Measurements from ENCODE around the gene DDA1. TPM values are rescaled to one million over a fixed set of nuclear protein-coding genes. Genes with fewer than 3 reads are reported as not detected.
A peak's percentile ranks its signal among the peaks of the same experiment; 100 is the strongest.

Gene DDA1
- total RNA-seq, 1 donor: 11.6 TPM

GRCh38 chr19:17296273-17296672 is 13.1 kb upstream of the DDA1 start:
- DNase-seq (ENCODE audit: insufficient read length, low spot score, missing footprints): peak; percentile 92
- H3K4me1 ChIP-seq (ENCODE audit: insufficient read depth, low read length): peaks cover 6% of the 10 kb centered on the region
- H3K36me3 ChIP-seq (ENCODE audit: insufficient read depth, low read length): no peaks in the 10 kb centered on the region
- H2AFZ ChIP-seq (ENCODE audit: low read length): no peak overlapping the region
- no peaks in the 10 kb centered on the region for H3K9me3 ChIP-seq (ENCODE audit: low read depth, low read length)
- H3K4me3 ChIP-seq (ENCODE audit: insufficient read depth, low read length): no peak overlapping the region
- no peaks in the 10 kb centered on the region for H3K79me2 ChIP-seq (ENCODE audit: insufficient read depth, low read length)
- H3K27me3 ChIP-seq (ENCODE audit: insufficient read depth, low read length): no peaks in the 10 kb centered on the region
- H3K27ac ChIP-seq (ENCODE audit: low read depth, low read length): no peak overlapping the region
- TF ChIP-seq, protein P1, sequence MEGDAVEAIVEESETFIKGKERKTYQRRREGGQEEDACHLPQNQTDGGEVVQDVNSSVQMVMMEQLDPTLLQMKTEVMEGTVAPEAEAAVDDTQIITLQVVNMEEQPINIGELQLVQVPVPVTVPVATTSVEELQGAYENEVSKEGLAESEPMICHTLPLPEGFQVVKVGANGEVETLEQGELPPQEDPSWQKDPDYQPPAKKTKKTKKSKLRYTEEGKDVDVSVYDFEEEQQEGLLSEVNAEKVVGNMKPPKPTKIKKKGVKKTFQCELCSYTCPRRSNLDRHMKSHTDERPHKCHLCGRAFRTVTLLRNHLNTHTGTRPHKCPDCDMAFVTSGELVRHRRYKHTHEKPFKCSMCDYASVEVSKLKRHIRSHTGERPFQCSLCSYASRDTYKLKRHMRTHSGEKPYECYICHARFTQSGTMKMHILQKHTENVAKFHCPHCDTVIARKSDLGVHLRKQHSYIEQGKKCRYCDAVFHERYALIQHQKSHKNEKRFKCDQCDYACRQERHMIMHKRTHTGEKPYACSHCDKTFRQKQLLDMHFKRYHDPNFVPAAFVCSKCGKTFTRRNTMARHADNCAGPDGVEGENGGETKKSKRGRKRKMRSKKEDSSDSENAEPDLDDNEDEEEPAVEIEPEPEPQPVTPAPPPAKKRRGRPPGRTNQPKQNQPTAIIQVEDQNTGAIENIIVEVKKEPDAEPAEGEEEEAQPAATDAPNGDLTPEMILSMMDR (IDR thresholded peaks at IDR 0.05; ENCODE audit: extremely low read depth, low read depth, low read length): peak; percentile 30
- H3K4me2 ChIP-seq (ENCODE audit: insufficient read depth, low read length): no peak overlapping the region
- no peaks in the 10 kb centered on the region for H4K20me1 ChIP-seq (ENCODE audit: insufficient read depth, low read length)

DNA sequence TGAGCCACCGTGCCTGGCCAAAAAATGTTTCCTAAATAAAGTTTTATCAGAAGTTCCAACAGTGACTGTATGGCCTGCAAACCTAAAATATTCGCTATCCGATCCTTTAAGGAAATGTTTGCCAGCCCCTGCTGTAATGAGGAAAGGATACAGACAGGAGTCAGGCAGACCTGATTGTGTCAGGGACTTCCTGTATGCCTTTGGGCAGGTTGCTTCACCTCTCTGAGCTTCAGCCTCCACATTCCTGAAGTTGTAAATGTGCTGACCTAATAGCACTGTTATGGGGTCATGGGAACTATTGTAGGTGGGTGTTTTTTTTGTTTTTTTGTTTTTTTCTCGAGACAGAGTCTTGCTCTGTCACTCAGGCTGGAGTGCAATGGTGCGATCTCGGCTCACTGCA is 12.4 kb upstream of the DDA1 start:
- no peak for DNase-seq (ENCODE audit: insufficient read length, low spot score, missing footprints)
- H3K4me3 ChIP-seq (ENCODE audit: insufficient read depth, low read length): no peak overlapping the region
- H3K9me3 ChIP-seq (ENCODE audit: low read depth, low read length): no peaks in the 10 kb centered on the region
- H3K79me2 ChIP-seq (ENCODE audit: insufficient read depth, low read length): no peaks in the 10 kb centered on the region
- H3K27ac ChIP-seq (ENCODE audit: low read depth, low read length): no peak overlapping the region
- TF ChIP-seq, protein P1 (IDR thresholded peaks at IDR 0.05; ENCODE audit: extremely low read depth, low read depth, low read length): no peak
- no peak overlapping the region for H3K4me2 ChIP-seq (ENCODE audit: insufficient read depth, low read length)
- no peaks in the 10 kb centered on the region for H3K27me3 ChIP-seq (ENCODE audit: insufficient read depth, low read length)
- H3K4me1 ChIP-seq (ENCODE audit: insufficient read depth, low read length): peaks cover 6% of the 10 kb centered on the region
- no peaks in the 10 kb centered on the region for H3K36me3 ChIP-seq (ENCODE audit: insufficient read depth, low read length)
- H2AFZ ChIP-seq (ENCODE audit: low read length): no peak overlapping the region
- no peaks in the 10 kb centered on the region for H4K20me1 ChIP-seq (ENCODE audit: insufficient read depth, low read length)

GRCh38 chr19:17300992-17301619 is 8.3 kb upstream of the DDA1 start:
- peaks cover 29% of the 10 kb centered on the region for H3K4me1 ChIP-seq (ENCODE audit: insufficient read depth, low read length)
- H3K27me3 ChIP-seq (ENCODE audit: insufficient read depth, low read length): no peaks in the 10 kb centered on the region
- H3K9me3 ChIP-seq (ENCODE audit: low read depth, low read length): no peaks in the 10 kb centered on the region
- no peak overlapping the region for H3K27ac ChIP-seq (ENCODE audit: low read depth, low read length)
- H3K4me3 ChIP-seq (ENCODE audit: insufficient read depth, low read length): no peak overlapping the region
- DNase-seq (ENCODE audit: insufficient read length, low spot score, missing footprints): no peak
- no peak overlapping the region for H2AFZ ChIP-seq (ENCODE audit: low read length)
- TF ChIP-seq, protein P1 (IDR thresholded peaks at IDR 0.05; ENCODE audit: extremely low read depth, low read depth, low read length): no peak
- H3K4me2 ChIP-seq (ENCODE audit: insufficient read depth, low read length): no peak overlapping the region
- H3K79me2 ChIP-seq (ENCODE audit: insufficient read depth, low read length): peaks cover 3% of the 10 kb centered on the region
- H3K36me3 ChIP-seq (ENCODE audit: insufficient read depth, low read length): no peaks in the 10 kb centered on the region
- no peaks in the 10 kb centered on the region for H4K20me1 ChIP-seq (ENCODE audit: insufficient read depth, low read length)

DNA sequence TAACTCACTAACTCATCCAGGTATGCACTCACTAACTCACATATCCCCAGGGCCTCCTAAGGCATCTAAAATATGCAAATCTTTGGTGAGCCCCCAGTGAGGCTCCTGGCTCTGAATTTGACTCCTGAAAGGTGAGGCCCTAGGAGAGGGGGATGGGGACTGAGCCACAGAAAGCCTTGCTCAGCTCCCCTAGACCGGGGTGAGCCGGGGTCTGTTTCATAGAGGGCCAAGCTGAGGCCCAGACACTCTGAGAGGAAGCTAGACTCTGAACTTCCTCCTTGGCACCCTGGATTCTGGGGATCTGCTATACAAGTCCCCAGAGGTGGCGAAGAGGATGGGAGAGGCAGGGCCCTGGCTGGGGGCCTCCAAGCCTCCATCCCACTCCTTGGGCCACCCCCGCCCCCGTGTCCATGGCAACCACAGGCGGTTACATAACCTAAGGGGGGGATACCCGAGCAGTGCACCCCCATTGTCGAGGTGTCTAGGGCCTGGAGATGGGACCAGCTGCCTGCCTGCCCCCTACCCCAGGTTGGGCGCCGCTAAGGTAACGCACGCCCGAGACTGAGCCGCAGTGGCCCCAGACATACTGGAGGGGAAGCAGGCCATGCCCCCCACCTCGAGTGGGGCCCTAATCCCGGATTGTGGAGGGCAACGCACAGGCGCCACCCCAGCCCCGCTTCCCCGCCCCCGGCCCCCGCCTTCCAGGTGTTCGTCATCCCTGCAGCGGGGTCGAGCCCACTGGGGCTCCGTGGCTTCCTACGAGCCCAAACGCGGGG is 6.8 kb upstream of the DDA1 start:
- Histone ChIP-seq H3K9me3 (ENCODE audit: low read depth, low read length) (no peaks in the 10 kb centered on the region), H3K4me3 (ENCODE audit: insufficient read depth, low read length) (peak overlapping the region; percentile 83), H2AFZ (ENCODE audit: low read length) (peak overlapping the region; percentile 56), H3K79me2 (ENCODE audit: insufficient read depth, low read length) (peaks cover 9% of the 10 kb centered on the region), H3K4me1 (ENCODE audit: insufficient read depth, low read length) (peaks cover 31% of the 10 kb centered on the region), H3K27ac (ENCODE audit: low read depth, low read length) (no peak overlapping the region), H3K4me2 (ENCODE audit: insufficient read depth, low read length) (peak overlapping the region; percentile 83), H3K27me3 (ENCODE audit: insufficient read depth, low read length) (no peaks in the 10 kb centered on the region), H3K36me3 (ENCODE audit: insufficient read depth, low read length) (no peaks in the 10 kb centered on the region), H4K20me1 (ENCODE audit: insufficient read depth, low read length) (no peaks in the 10 kb centered on the region)
- TF ChIP-seq, protein P1 (IDR thresholded peaks at IDR 0.05; ENCODE audit: extremely low read depth, low read depth, low read length): no peak
- DNase-seq (ENCODE audit: insufficient read length, low spot score, missing footprints): peak; percentile 84
